Stimulated activated CD8-positive, alpha-beta memory T cell treated with anti-CD3 and anti-CD28 coated beads, Interleukin-12 subunit alpha, Interleukin-12 subunit beta, amount 100 ng/mL, for 4 hours (primary cell): Measurements from ENCODE around the gene IL6ST.

Experiments
- DNase-seq: peaks from one replicate; pipeline ENCODE4 v3.0.0-alpha.2; 2020; ENCODE audit warnings: low read depth

Gene IL6ST

GRCh38 chr5:55918087-55919035, 76.4 kb downstream of the IL6ST start:
- no peak for DNase-seq

- no peak for DNase-seq
Measured at GRCh38 chr5:55917402-55918086, 77.2 kb downstream of the IL6ST start.

GRCh38 chr5:55916986-55917385, 77.8 kb downstream of the IL6ST start:
- no peak for DNase-seq

- no peak for DNase-seq
Measured at GRCh38 chr5:55915783-55916182, 79.0 kb downstream of the IL6ST start.

- no peak for DNase-seq
Measured at GRCh38 chr5:55914971-55915370, 79.8 kb downstream of the IL6ST start.

GRCh38 chr5:55913466-55914413, 81.0 kb downstream of the IL6ST start:
- no peak for DNase-seq

- DNase-seq, result no peak
Measured at GRCh38 chr5:55911784-55912653, 82.7 kb downstream of the IL6ST start.

GRCh38 chr5:55908804-55909203, 86.0 kb downstream of the IL6ST start:
- no peak for DNase-seq

- DNase-seq, result no peak
Measured at GRCh38 chr5:55907927-55908326, 86.8 kb downstream of the IL6ST start.

- no peak for DNase-seq
Measured at GRCh38 chr5:55905251-55905650, 89.5 kb downstream of the IL6ST start.

GRCh38 chr5:55904152-55904551, 90.6 kb downstream of the IL6ST start:
- DNase-seq, result no peak

GRCh38 chr5:55903121-55903701, 91.6 kb downstream of the IL6ST start:
- peak; percentile 41 for DNase-seq

- DNase-seq, result no peak
Measured at GRCh38 chr5:55902696-55903095, 92.1 kb downstream of the IL6ST start.

GRCh38 chr5:55900776-55901175, 94.0 kb downstream of the IL6ST start:
- DNase-seq, result no peak

- no peak for DNase-seq
Measured at GRCh38 chr5:55900068-55900467, 94.7 kb downstream of the IL6ST start.

- no peak for DNase-seq
Measured at GRCh38 chr5:55899344-55899743, 95.4 kb downstream of the IL6ST start.

- no peak for DNase-seq
Measured at GRCh38 chr5:55897905-55898304, 96.9 kb downstream of the IL6ST start.

- no peak for DNase-seq
Measured at GRCh38 chr5:55897206-55897894, 97.4 kb downstream of the IL6ST start.

GRCh38 chr5:55896663-55897062, 98.1 kb downstream of the IL6ST start:
- DNase-seq, result no peak

- no peak for DNase-seq
Measured at GRCh38 chr5:55896238-55896637, 98.5 kb downstream of the IL6ST start.
